K562 (cell line): ENCODE measurements around the gene AHCYL1. TPM values are rescaled to one million over a fixed set of nuclear protein-coding genes. Genes with fewer than 3 reads are reported as not detected.

ENCODE experiments used
- ARID3A ChIP-seq: IDR thresholded peaks from 2 replicates; pipeline ENCODE4 v1.6.1; 2012; ENCODE audit warnings: low read depth, low read length, improper control_type of control experiment, borderline replicate concordance
- BCLAF1 ChIP-seq, 2 experiments: fragments of 450-650 bp in 1 of 2; IDR thresholded peaks; 2 replicates each; pipeline ENCODE4 v1.6.1; 2011 to 2017; ENCODE audit warnings: low read depth in 2 of 2, antibody characterized with exemption in 1 of 2, borderline replicate concordance in 1 of 2, low read length in 1 of 2, mild to moderate bottlenecking in 1 of 2, mixed read lengths in 1 of 2; ENCODE audit not compliant: control insufficient read depth in 1 of 2
- BRD9 ChIP-seq: fragments of 450-650 bp; IDR thresholded peaks from 2 replicates; pipeline ENCODE4 v1.6.1; 2018; ENCODE audit warnings: low read depth; ENCODE audit not compliant: partially characterized antibody
- HMGN3 ChIP-seq: IDR thresholded peaks from 2 replicates; pipeline ENCODE4 v1.6.1; 2011; ENCODE audit warnings: borderline replicate concordance, low read depth, mild to moderate bottlenecking, mixed read lengths, low read length; ENCODE audit not compliant: insufficient read length; ENCODE audit errors: extremely low read depth
- HOMEZ ChIP-seq: fragments of 250-450 bp; sonication (Bioruptor Pico); IDR thresholded peaks from 2 replicates; pipeline ENCODE4 v1.4.0; 2020; ENCODE audit warnings: mild to moderate bottlenecking, moderate library complexity
- SLC30A9 ChIP-seq: fragments of 250-450 bp; sonication (Bioruptor Pico); IDR thresholded peaks from 2 replicates; pipeline ENCODE4 v1.8.0; 2022; ENCODE audit warnings: mild to moderate bottlenecking, moderate library complexity
- TFE3 ChIP-seq: fragments of 450-650 bp; formaldehyde crosslinking; IDR thresholded peaks from 2 replicates; pipeline ENCODE4 v1.4.0; 2020; ENCODE audit warnings: mild to moderate bottlenecking, mixed read lengths
- ZNF143 ChIP-seq: sonication (generic); formaldehyde crosslinking; IDR thresholded peaks from 2 replicates; pipeline ENCODE4 v1.9.0; 2022; ENCODE audit warnings: mild to moderate bottlenecking, missing genetic modification reagents
- ZNF511 ChIP-seq: sonication (generic); formaldehyde crosslinking; IDR thresholded peaks from 2 replicates; pipeline ENCODE4 v1.8.0; 2022; ENCODE audit warnings: mild to moderate bottlenecking, missing genetic modification reagents
- polyA plus RNA-seq, 8 experiments: library from polyadenylated mRNA; depleted of rRNA in 4 of 8; stranded (reverse) in 5 of 8; unstranded in 3 of 8; fragments of >200 nt; fragmentation: Nextera tagmentation in 2 of 8; fragmentation: Illumina TruSeq in 1 of 8; extraction: Ambion mirVana in 2 of 8; extraction: Trizol in 1 of 8; gene quantifications; 2 replicates each; pipeline versions ENCODE4 v1.2.1 to v1.2.3, GENCODE V29; 2011 to 2014; ENCODE audit warnings: inconsistent platforms in 1 of 8, missing spikeins in 1 of 8
- total RNA-seq, 7 experiments: library from RNA; depleted of rRNA in 6 of 7; stranded (reverse); fragments of >200 nt in 6 of 7; fragmentation: Illumina TruSeq in 2 of 7; extraction: Trizol in 2 of 7; gene quantifications; 2 replicates each; pipeline versions ENCODE4 v1.2.1 to v1.2.3, GENCODE V29; 2011 to 2021; ENCODE audit warnings: low replicate concordance in 1 of 7

AHCYL1 gene
- total and polyA plus RNA-seq, 9 of the 15 experiments (the other 6 are each of a cell fraction or from before 2014, with no cell fraction given) = 27.3 to 118 (median 44.5) TPM

GRCh38 chr1:110057963-110058518, 73.5 kb downstream of the AHCYL1 start (continued):
- TF ChIP-seq BCLAF1 (IDR thresholded peaks at IDR 0.05; ENCODE audit: borderline replicate concordance in 1 of 2, control insufficient read depth in 1 of 2, low read depth in 2 of 2, low read length in 1 of 2) (no peak), ARID3A (no peak), HOMEZ (CRISPR knock-in tag) (no peak), ZNF143 (CRISPR knock-in tag) (no peak), BRD9 (no peak), ZNF511 (CRISPR knock-in tag) (no peak), TFE3 (no peak), HMGN3 (no peak), SLC30A9 (CRISPR knock-in tag) (no peak)
